Measurements from ENCODE around the gene ADAMTS15. TPM values are rescaled to one million over a fixed set of nuclear protein-coding genes. Genes with fewer than 3 reads are reported as not detected.

Gene ADAMTS15
- total RNA-seq, 2 experiments from 2014 or later: 0.08 to 0.11 TPM

- DNase-seq (no peak), ATAC-seq (ENCODE audit: poor library complexity) (no peak)
- Mint-ChIP-seq H3K9me3 (no peaks in the 10 kb centered on the region), H3K4me1 (ENCODE audit: low read depth) (no peaks in the 10 kb centered on the region), H3K4me3 (no peak overlapping the region), H3K27ac (no peak overlapping the region), H3K27me3 (peaks cover 26% of the 10 kb centered on the region), H3K36me3 (ENCODE audit: low read depth) (no peaks in the 10 kb centered on the region)
- no peak overlapping the region for H3K4me3 ChIP-seq (ENCODE audit: low read length)
- POLR2A ChIA-PET: no interaction called here
- no peak overlapping the region for H3K27ac ChIP-seq (ENCODE audit: low read depth in 1 of 2, low read length in 2 of 2)
- intact Hi-C loops (cut with DNase I, micrococcal nuclease): no loop called here
- no peaks in the 10 kb centered on the region for H3K9me3 ChIP-seq (ENCODE audit: control insufficient read depth in 1 of 2, insufficient read depth in 1 of 2, low read length in 2 of 2)
- CTCF ChIA-PET: no interaction called here
- no peaks in the 10 kb centered on the region for H3K27me3 ChIP-seq (ENCODE audit: control insufficient read depth in 1 of 2, insufficient read depth in 2 of 2, low read length in 2 of 2)
- no peak for TF ChIP-seq CTCF (IDR thresholded peaks at IDR 0.05)
- H3K36me3 ChIP-seq (ENCODE audit: insufficient read depth, low read length): no peaks in the 10 kb centered on the region
- no peaks in the 10 kb centered on the region for H3K4me1 ChIP-seq (ENCODE audit: insufficient read depth, low read length)
Observed at GRCh38 chr11:130459521-130459920, 11.1 kb downstream of the ADAMTS15 start.

GRCh38 chr11:130462101-130462885 lies 13.8 kb downstream of the ADAMTS15 start:
- Mint-ChIP-seq H3K4me1 (ENCODE audit: low read depth) (no peaks in the 10 kb centered on the region), H3K27me3 (peaks cover 14% of the 10 kb centered on the region), H3K4me3 (no peak overlapping the region), H3K9me3 (no peaks in the 10 kb centered on the region), H3K27ac (no peak overlapping the region), H3K36me3 (ENCODE audit: low read depth) (no peaks in the 10 kb centered on the region)
- ATAC-seq (ENCODE audit: poor library complexity) (no peak), DNase-seq (no peak)
- no peaks in the 10 kb centered on the region for H3K27me3 ChIP-seq (ENCODE audit: control insufficient read depth in 1 of 2, insufficient read depth in 2 of 2, low read length in 2 of 2)
- POLR2A ChIA-PET: no interaction called here
- no peak overlapping the region for H3K4me3 ChIP-seq (ENCODE audit: low read length)
- CTCF ChIA-PET: interaction anchor here (0.5 kb wide), 1 partner anchor 9 kb away, joined by 5 read pairs; no protein-coding TSS in a partner anchor
- TF ChIP-seq CTCF (IDR thresholded peaks at IDR 0.05): no peak
- H3K9me3 ChIP-seq (ENCODE audit: control insufficient read depth in 1 of 2, insufficient read depth in 1 of 2, low read length in 2 of 2): no peaks in the 10 kb centered on the region
- H3K27ac ChIP-seq (ENCODE audit: low read depth in 1 of 2, low read length in 2 of 2): no peak overlapping the region
- H3K4me1 ChIP-seq (ENCODE audit: insufficient read depth, low read length): no peaks in the 10 kb centered on the region
- H3K36me3 ChIP-seq (ENCODE audit: insufficient read depth, low read length): no peaks in the 10 kb centered on the region
- intact Hi-C loops (cut with DNase I, micrococcal nuclease): no loop called here

- no peak overlapping the region for H3K4me3 Mint-ChIP-seq
- H3K36me3 ChIP-seq (ENCODE audit: insufficient read depth, low read length): no peaks in the 10 kb centered on the region
- no peaks in the 10 kb centered on the region for H3K9me3 Mint-ChIP-seq
- no peaks in the 10 kb centered on the region for H3K27me3 ChIP-seq (ENCODE audit: control insufficient read depth in 1 of 2, insufficient read depth in 2 of 2, low read length in 2 of 2)
- DNase-seq: no peak
- peaks cover 14% of the 10 kb centered on the region for H3K27me3 Mint-ChIP-seq
- no peak overlapping the region for H3K27ac ChIP-seq (ENCODE audit: low read depth in 1 of 2, low read length in 2 of 2)
- no peak overlapping the region for H3K27ac Mint-ChIP-seq
- H3K4me3 ChIP-seq (ENCODE audit: low read length): no peak overlapping the region
- CTCF ChIA-PET: interaction anchor here (0.5 kb wide), 1 partner anchor 10 kb away, joined by 5 read pairs; no protein-coding TSS in a partner anchor
- no peaks in the 10 kb centered on the region for H3K9me3 ChIP-seq (ENCODE audit: control insufficient read depth in 1 of 2, insufficient read depth in 1 of 2, low read length in 2 of 2)
- intact Hi-C loops (cut with DNase I, micrococcal nuclease): no loop called here
- no peak for TF ChIP-seq CTCF (IDR thresholded peaks at IDR 0.05)
- POLR2A ChIA-PET: no interaction called here
- no peaks in the 10 kb centered on the region for H3K36me3 Mint-ChIP-seq (ENCODE audit: low read depth)
- H3K4me1 ChIP-seq (ENCODE audit: insufficient read depth, low read length): no peaks in the 10 kb centered on the region
- ATAC-seq (ENCODE audit: poor library complexity): no peak
- no peaks in the 10 kb centered on the region for H3K4me1 Mint-ChIP-seq (ENCODE audit: low read depth)
Observed at GRCh38 chr11:130462931-130463330, 14.5 kb downstream of the ADAMTS15 start.
